ENCODE data around the gene COA1. TPM values are rescaled to one million over a fixed set of nuclear protein-coding genes. Genes with fewer than 3 reads are reported as not detected.

Gene COA1
- total RNA-seq, 4 donors from 2014 or later = 26.1 to 49.0 (median 30.9) TPM

DNA sequence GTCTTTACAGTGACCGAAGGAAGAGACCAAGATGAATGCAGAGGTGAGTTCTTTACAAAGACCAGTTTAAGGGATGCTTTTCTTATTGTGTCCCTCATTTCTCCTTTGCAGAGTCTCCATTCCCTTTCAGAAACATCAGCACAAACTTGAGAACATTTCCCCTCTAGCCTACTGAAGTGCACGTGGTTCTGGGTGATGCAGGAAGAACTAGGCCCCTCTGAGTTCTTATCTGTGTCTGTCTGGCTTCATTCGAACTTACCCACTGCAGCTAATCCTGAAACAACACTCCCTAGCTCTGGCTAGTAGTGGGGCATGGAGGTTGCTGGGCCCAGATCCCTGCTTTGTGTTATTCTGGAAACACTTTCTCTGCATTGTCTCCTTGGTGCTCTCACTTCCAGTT, 41.8 kb upstream of the COA1 start:
- Histone ChIP-seq H3K36me3 (peaks cover 7 to 25% (median 18%) of the 10 kb centered on the region in 4 donors), H3K27ac (replicated peaks in 1 of 4) (no peak overlapping the region), H3K4me1 (peaks cover 0 to 8% (median 0%) of the 10 kb centered on the region in 4 donors), H3K4me3 (no peak overlapping the region), H3K27me3 (no peaks in the 10 kb centered on the region), H3K9me3 (no peaks in the 10 kb centered on the region)
- TF ChIP-seq EP300 (IDR thresholded peaks at IDR 0.05) (no peak), POLR2AphosphoS5 (IDR thresholded peaks at IDR 0.05) (no peak), POLR2A (IDR thresholded peaks at IDR 0.05; ENCODE audit: low read depth) (no peak)
- TF ChIP-seq, protein P1, sequence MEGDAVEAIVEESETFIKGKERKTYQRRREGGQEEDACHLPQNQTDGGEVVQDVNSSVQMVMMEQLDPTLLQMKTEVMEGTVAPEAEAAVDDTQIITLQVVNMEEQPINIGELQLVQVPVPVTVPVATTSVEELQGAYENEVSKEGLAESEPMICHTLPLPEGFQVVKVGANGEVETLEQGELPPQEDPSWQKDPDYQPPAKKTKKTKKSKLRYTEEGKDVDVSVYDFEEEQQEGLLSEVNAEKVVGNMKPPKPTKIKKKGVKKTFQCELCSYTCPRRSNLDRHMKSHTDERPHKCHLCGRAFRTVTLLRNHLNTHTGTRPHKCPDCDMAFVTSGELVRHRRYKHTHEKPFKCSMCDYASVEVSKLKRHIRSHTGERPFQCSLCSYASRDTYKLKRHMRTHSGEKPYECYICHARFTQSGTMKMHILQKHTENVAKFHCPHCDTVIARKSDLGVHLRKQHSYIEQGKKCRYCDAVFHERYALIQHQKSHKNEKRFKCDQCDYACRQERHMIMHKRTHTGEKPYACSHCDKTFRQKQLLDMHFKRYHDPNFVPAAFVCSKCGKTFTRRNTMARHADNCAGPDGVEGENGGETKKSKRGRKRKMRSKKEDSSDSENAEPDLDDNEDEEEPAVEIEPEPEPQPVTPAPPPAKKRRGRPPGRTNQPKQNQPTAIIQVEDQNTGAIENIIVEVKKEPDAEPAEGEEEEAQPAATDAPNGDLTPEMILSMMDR (IDR thresholded peaks at IDR 0.05) = no peak
- DNase-seq (ENCODE audit: extremely low spot score) = no peak
- intact Hi-C loops (cut with DNase I) = no loop called here
- WGBS = 69% methylated on average over 3 of the region's 3 CpGs

DNA sequence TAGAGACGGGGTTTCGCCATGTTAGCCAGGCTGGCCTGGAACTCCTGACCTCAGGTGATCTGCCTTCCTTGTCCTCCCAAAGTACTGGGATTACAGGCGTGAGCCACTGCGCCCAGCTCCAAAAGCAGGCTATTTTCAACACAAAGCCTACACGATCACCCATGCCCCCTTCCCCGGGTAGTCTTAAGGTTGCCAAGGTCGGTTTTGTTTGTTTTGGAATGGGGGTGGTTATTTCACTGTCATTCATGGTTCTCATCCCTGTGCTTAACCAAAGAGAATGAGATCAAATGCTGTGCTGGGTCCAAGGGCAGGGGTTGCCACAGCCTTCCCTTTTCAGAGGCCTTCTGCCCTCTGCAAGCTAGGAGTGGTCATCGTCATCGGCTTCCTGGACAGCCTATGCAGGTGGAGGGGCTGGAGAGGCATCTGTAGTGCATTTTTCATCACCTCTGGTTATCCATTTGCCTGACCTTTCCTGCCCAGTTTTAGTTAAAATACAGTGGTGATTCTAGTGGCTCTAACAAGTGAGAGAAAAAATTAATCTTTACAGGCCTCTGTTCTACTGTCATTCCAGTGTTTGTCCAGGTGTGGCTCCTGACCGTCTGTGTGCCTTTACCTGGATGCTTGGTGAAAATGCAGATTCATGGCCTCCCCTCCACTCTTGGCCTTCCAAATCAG, 40.6 kb upstream of the COA1 start:
- H3K9me3 ChIP-seq = no peaks in the 10 kb centered on the region
- H3K4me3 ChIP-seq = no peak overlapping the region
- TF ChIP-seq, protein P1 (IDR thresholded peaks at IDR 0.05) = no peak
- no peak for TF ChIP-seq POLR2AphosphoS5 (IDR thresholded peaks at IDR 0.05)
- no peak for TF ChIP-seq POLR2A (IDR thresholded peaks at IDR 0.05; ENCODE audit: low read depth)
- TF ChIP-seq EP300 (IDR thresholded peaks at IDR 0.05) = no peak
- no peak for DNase-seq (ENCODE audit: extremely low spot score)
- no peak overlapping the region for H3K27ac ChIP-seq (replicated peaks in 1 of 4)
- 83% methylated on average over 10 of the region's 10 CpGs for WGBS
- intact Hi-C loops (cut with DNase I) = no loop called here
- peaks cover 0 to 15% (median 6%) of the 10 kb centered on the region in 4 donors for H3K4me1 ChIP-seq
- peaks cover 7 to 25% (median 18%) of the 10 kb centered on the region in 4 donors for H3K36me3 ChIP-seq
- no peaks in the 10 kb centered on the region for H3K27me3 ChIP-seq

DNA sequence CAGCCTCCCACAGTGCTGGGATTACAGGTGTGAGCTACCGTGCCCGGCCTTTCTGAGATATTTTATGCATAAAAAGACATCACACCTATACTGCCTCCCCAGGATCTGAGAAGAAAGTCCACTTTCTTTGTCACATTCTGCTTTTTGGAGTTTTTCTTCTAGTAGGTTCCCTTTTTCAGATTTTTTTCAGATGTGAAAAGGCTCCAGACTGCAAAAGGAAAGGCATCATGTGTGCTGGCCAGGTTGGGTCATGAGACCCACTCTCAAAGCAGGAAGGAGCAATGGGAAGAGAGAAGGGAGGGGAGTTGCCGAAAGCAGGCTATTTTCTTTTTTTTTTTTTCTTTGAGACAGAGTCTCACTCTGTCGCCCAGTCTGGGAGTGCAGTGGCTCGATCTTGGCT, 40.0 kb upstream of the COA1 start:
- no peak for DNase-seq (ENCODE audit: extremely low spot score)
- Histone ChIP-seq H3K27ac (replicated peaks in 1 of 4) (no peak overlapping the region), H3K36me3 (peaks cover 7 to 25% (median 18%) of the 10 kb centered on the region in 4 donors), H3K27me3 (no peaks in the 10 kb centered on the region), H3K4me3 (no peak overlapping the region), H3K9me3 (no peaks in the 10 kb centered on the region), H3K4me1 (peaks cover 3 to 21% (median 12%) of the 10 kb centered on the region in 4 donors)
- intact Hi-C loops (cut with DNase I) = no loop called here
- 83% methylated on average over 5 of the region's 5 CpGs for WGBS
- TF ChIP-seq EP300 (IDR thresholded peaks at IDR 0.05) (no peak), POLR2AphosphoS5 (IDR thresholded peaks at IDR 0.05) (no peak), POLR2A (IDR thresholded peaks at IDR 0.05; ENCODE audit: low read depth) (no peak)
- TF ChIP-seq, protein P1 (IDR thresholded peaks at IDR 0.05) = no peak

DNA sequence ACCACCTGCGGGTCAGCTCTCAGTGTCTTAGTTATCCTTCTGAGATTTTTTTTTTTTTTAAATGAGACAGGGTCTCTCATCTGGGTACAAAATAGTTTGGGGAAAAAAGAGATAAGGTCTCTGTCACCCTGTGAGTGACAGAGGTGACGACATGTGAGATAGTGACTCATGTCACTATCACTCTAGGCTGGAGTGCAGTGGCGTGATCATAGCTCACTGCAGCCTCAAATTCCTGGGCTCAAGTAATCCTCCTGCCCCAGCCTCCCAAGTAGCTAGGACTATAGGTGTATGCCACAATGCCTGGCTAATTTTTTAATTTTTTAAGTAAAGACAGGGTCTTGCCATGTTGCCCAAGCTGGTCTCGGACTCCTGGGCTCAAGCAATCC, 39.6 kb upstream of the COA1 start:
- Histone ChIP-seq H3K4me3 (no peak overlapping the region), H3K36me3 (peaks cover 7 to 25% (median 18%) of the 10 kb centered on the region in 4 donors), H3K4me1 (peaks cover 3 to 25% (median 16%) of the 10 kb centered on the region in 4 donors), H3K27me3 (no peaks in the 10 kb centered on the region), H3K27ac (replicated peaks in 1 of 4) (no peak overlapping the region), H3K9me3 (no peaks in the 10 kb centered on the region)
- TF ChIP-seq POLR2A (IDR thresholded peaks at IDR 0.05; ENCODE audit: low read depth) (no peak), EP300 (IDR thresholded peaks at IDR 0.05) (no peak), POLR2AphosphoS5 (IDR thresholded peaks at IDR 0.05) (no peak)
- TF ChIP-seq, protein P1 (IDR thresholded peaks at IDR 0.05) = no peak
- intact Hi-C loops (cut with DNase I) = no loop called here
- 87% methylated on average over 4 of the region's 4 CpGs for WGBS
- DNase-seq (ENCODE audit: extremely low spot score) = no peak

Measured in esophagus muscularis mucosa (tissue), 4 donors.